GM12874 (cell line): Measurements from ENCODE around the gene SPINT1.
A peak's percentile ranks its signal among the peaks of the same experiment; 100 is the strongest.

Experiments
- CTCF ChIP-seq: IDR thresholded peaks from 2 replicates; pipeline ENCODE4 v1.5.1; 2011; ENCODE audit warnings: low read depth, mild to moderate bottlenecking, control low read depth, low read length, moderate library complexity; ENCODE audit not compliant: insufficient read depth

Gene SPINT1

GRCh38 chr15:40854161-40854560, 10.3 kb downstream of the SPINT1 start:
- no peak for TF ChIP-seq CTCF

- no peak for TF ChIP-seq CTCF
Observed at GRCh38 chr15:40855706-40856234, 11.9 kb downstream of the SPINT1 start.

- TF ChIP-seq CTCF: no peak
Observed at GRCh38 chr15:40856746-40857145, 12.9 kb downstream of the SPINT1 start.

GRCh38 chr15:40857601-40858341, 13.9 kb downstream of the SPINT1 start:
- TF ChIP-seq CTCF: peak; percentile 98

- TF ChIP-seq CTCF: no peak
Observed at GRCh38 chr15:40858706-40859105, 14.9 kb downstream of the SPINT1 start.

- TF ChIP-seq CTCF: peak; percentile 95
Observed at GRCh38 chr15:40859206-40859851, 15.5 kb downstream of the SPINT1 start.

GRCh38 chr15:40863660-40864270, 19.9 kb downstream of the SPINT1 start:
- TF ChIP-seq CTCF: no peak
